Central memory CD8-positive, alpha-beta T cell (primary cell): ENCODE results near the gene VEGFB.
A peak's percentile ranks its signal among the peaks of the same experiment; 100 is the strongest.

Experiments
- ATAC-seq: fragments of 150-1000 bp; cut with Tn5 transposase; replicated peaks from 2 replicates; pipeline ENCODE4 v1.10.0; 2022; ENCODE audit warnings: mild to moderate bottlenecking, moderate FRiP score, moderate number of reproducible peaks; ENCODE audit not compliant: poor library complexity, severe bottlenecking; ENCODE audit errors: extremely low read depth
- DNase-seq, 2 donors: peaks; one replicate each; pipeline ENCODE4 v3.0.0; 2021; ENCODE audit warnings: low spot score in 2 of 2
- H3K27ac Mint-ChIP-seq: one replicate; pipeline ENCODE4 v1.8.0; 2022; ENCODE audit warnings: low read depth, mild to moderate bottlenecking, moderate library complexity, mixed read lengths
- H3K27me3 Mint-ChIP-seq: one replicate; pipeline ENCODE4 v1.8.0; 2022; ENCODE audit warnings: mixed read lengths
- H3K36me3 Mint-ChIP-seq: one replicate; pipeline ENCODE4 v1.8.0; 2022; ENCODE audit warnings: mild to moderate bottlenecking, moderate library complexity, mixed read lengths; ENCODE audit not compliant: insufficient read depth
- H3K4me1 Mint-ChIP-seq: one replicate; pipeline ENCODE4 v1.8.0; 2022; ENCODE audit warnings: mixed read lengths
- H3K4me3 Mint-ChIP-seq: one replicate; pipeline ENCODE4 v1.8.0; 2022; ENCODE audit warnings: mild to moderate bottlenecking, moderate library complexity, mixed read lengths
- H3K9me3 Mint-ChIP-seq: one replicate; pipeline ENCODE4 v1.8.0; 2022; ENCODE audit warnings: mixed read lengths

The VEGFB gene

GRCh38 chr11:64220271-64220670, 14.1 kb upstream of the VEGFB start:
- Mint-ChIP-seq H3K9me3 (no peaks in the 10 kb centered on the region), H3K36me3 (peaks cover 53% of the 10 kb centered on the region), H3K4me1 (peaks cover 12% of the 10 kb centered on the region), H3K27ac (no peak overlapping the region), H3K4me3 (no peak overlapping the region), H3K27me3 (no peaks in the 10 kb centered on the region)
- no peak for DNase-seq
- no peak for ATAC-seq

GRCh38 chr11:64220798-64221197, 13.6 kb upstream of the VEGFB start:
- no peaks in the 10 kb centered on the region for H3K27me3 Mint-ChIP-seq
- H3K4me3 Mint-ChIP-seq: no peak overlapping the region
- no peaks in the 10 kb centered on the region for H3K9me3 Mint-ChIP-seq
- DNase-seq (no peak), ATAC-seq (no peak)
- H3K4me1 Mint-ChIP-seq: peaks cover 17% of the 10 kb centered on the region
- H3K36me3 Mint-ChIP-seq: peaks cover 52% of the 10 kb centered on the region
- H3K27ac Mint-ChIP-seq: no peak overlapping the region

GRCh38 chr11:64222651-64223000, 11.8 kb upstream of the VEGFB start:
- DNase-seq: no peak
- no peak for ATAC-seq
- Mint-ChIP-seq H3K36me3 (peaks cover 38% of the 10 kb centered on the region), H3K4me1 (peaks cover 30% of the 10 kb centered on the region), H3K27ac (no peak overlapping the region), H3K4me3 (no peak overlapping the region), H3K9me3 (no peaks in the 10 kb centered on the region), H3K27me3 (no peaks in the 10 kb centered on the region)

- no peaks in the 10 kb centered on the region for H3K9me3 Mint-ChIP-seq
- H3K27me3 Mint-ChIP-seq: no peaks in the 10 kb centered on the region
- no peak overlapping the region for H3K4me3 Mint-ChIP-seq
- H3K36me3 Mint-ChIP-seq: peaks cover 33% of the 10 kb centered on the region
- H3K27ac Mint-ChIP-seq: no peak overlapping the region
- no peak for ATAC-seq
- H3K4me1 Mint-ChIP-seq: peaks cover 34% of the 10 kb centered on the region
- no peak for DNase-seq
Observed at GRCh38 chr11:64223001-64223651, 11.3 kb upstream of the VEGFB start.

GRCh38 chr11:64224151-64224890, 10.1 kb upstream of the VEGFB start:
- no peak for ATAC-seq
- peak overlapping the region; percentile 88 for H3K4me3 Mint-ChIP-seq
- no peaks in the 10 kb centered on the region for H3K27me3 Mint-ChIP-seq
- H3K36me3 Mint-ChIP-seq: peaks cover 25% of the 10 kb centered on the region
- H3K4me1 Mint-ChIP-seq: peaks cover 27% of the 10 kb centered on the region
- DNase-seq: no peak
- no peak overlapping the region for H3K27ac Mint-ChIP-seq
- H3K9me3 Mint-ChIP-seq: no peaks in the 10 kb centered on the region

- H3K36me3 Mint-ChIP-seq: peaks cover 22% of the 10 kb centered on the region
- no peak for ATAC-seq
Observed at GRCh38 chr11:64224891-64225607, 9.3 kb upstream of the VEGFB start.

GRCh38 chr11:64225608-64226506, 8.5 kb upstream of the VEGFB start, which contains the start of the genes NUDT22 and TRPT1:
NUDT22 (plus strand) TSS chr11:64226274; CDS start chr11:64226653, 379 bp downstream.
TRPT1 (minus strand) TSS chr11:64226186; CDS start chr11:64225860, 326 bp downstream.
- H3K27ac Mint-ChIP-seq: peak within 1 kb of the TSS; percentile 91
- DNase-seq (peak; percentile 76 to 88), ATAC-seq (peak; percentile 68)
- no peaks in the 10 kb centered on the region for H3K9me3 Mint-ChIP-seq
- H3K27me3 Mint-ChIP-seq: no peaks in the 10 kb centered on the region
- H3K4me3 Mint-ChIP-seq: peak within 1 kb of the TSS; percentile 88
- peaks cover 23% of the 10 kb centered on the region for H3K36me3 Mint-ChIP-seq
- H3K4me1 Mint-ChIP-seq: peaks cover 35% of the 10 kb centered on the region

More at GRCh38 chr11:64224891-64225607, 9.3 kb upstream of the VEGFB start:
- H3K4me3 Mint-ChIP-seq: peak overlapping the region; percentile 88
- no peak for DNase-seq
- no peaks in the 10 kb centered on the region for H3K9me3 Mint-ChIP-seq
- H3K27me3 Mint-ChIP-seq: no peaks in the 10 kb centered on the region
- H3K27ac Mint-ChIP-seq: peak overlapping the region; percentile 91
- peaks cover 34% of the 10 kb centered on the region for H3K4me1 Mint-ChIP-seq

GRCh38 chr11:64226507-64227051, 7.8 kb upstream of the VEGFB start:
- Mint-ChIP-seq H3K36me3 (peaks cover 18% of the 10 kb centered on the region), H3K27ac (peak overlapping the region; percentile 91), H3K27me3 (no peaks in the 10 kb centered on the region), H3K4me3 (peak overlapping the region; percentile 88), H3K9me3 (no peaks in the 10 kb centered on the region), H3K4me1 (peaks cover 36% of the 10 kb centered on the region)
- DNase-seq: no peak
- ATAC-seq: peak; percentile 44

GRCh38 chr11:64227405-64227956, 6.9 kb upstream of the VEGFB start:
- no peak for ATAC-seq
- Mint-ChIP-seq H3K27me3 (no peaks in the 10 kb centered on the region), H3K9me3 (no peaks in the 10 kb centered on the region), H3K4me1 (peaks cover 43% of the 10 kb centered on the region), H3K4me3 (peak overlapping the region; percentile 88), H3K27ac (peak overlapping the region; percentile 91), H3K36me3 (peaks cover 15% of the 10 kb centered on the region)
- DNase-seq: no peak

GRCh38 chr11:64229090-64229743, 5.2 kb upstream of the VEGFB start:
- no peak for ATAC-seq
- DNase-seq: no peak
- H3K4me1 Mint-ChIP-seq: peaks cover 43% of the 10 kb centered on the region
- H3K27ac Mint-ChIP-seq: no peak overlapping the region
- peak overlapping the region; percentile 88 for H3K4me3 Mint-ChIP-seq
- H3K9me3 Mint-ChIP-seq: no peaks in the 10 kb centered on the region
- peaks cover 11% of the 10 kb centered on the region for H3K36me3 Mint-ChIP-seq
- H3K27me3 Mint-ChIP-seq: no peaks in the 10 kb centered on the region

GRCh38 chr11:64229744-64230170, 4.6 kb upstream of the VEGFB start:
- Mint-ChIP-seq H3K4me1 (peaks cover 43% of the 10 kb centered on the region), H3K27me3 (no peaks in the 10 kb centered on the region), H3K36me3 (peaks cover 9% of the 10 kb centered on the region), H3K27ac (peak overlapping the region; percentile 95), H3K4me3 (peak overlapping the region; percentile 85), H3K9me3 (no peaks in the 10 kb centered on the region)
- ATAC-seq (no peak), DNase-seq (no peak)
